ENCODE measurements around the gene NR1H4.

GRCh38 chr12:100498141-100498540 is 24.5 kb downstream of the NR1H4 start:
- no peak for TF ChIP-seq POLR2A (IDR thresholded peaks at IDR 0.05; ENCODE audit: low read depth, low read length)
- TF ChIP-seq POLR2AphosphoS5 (IDR thresholded peaks at IDR 0.05; ENCODE audit: low read depth, low read length): no peak

Measured in GM12891 (cell line).